GM12878 (cell line): ENCODE results near the gene KRT73. TPM values are rescaled to one million over a fixed set of nuclear protein-coding genes. Genes with fewer than 3 reads are reported as not detected.

Experiments
- ATAC-seq: fragments of 200-7000 bp; cut with Tn5 transposase; 3 replicates; pipeline ENCODE4 v1.9.1; 2020; ENCODE audit warnings: mild to moderate bottlenecking, moderate library complexity
- BruUV-seq: library from RNA; stranded (reverse); fragments of 400-500 nt; replicated peaks from 2 replicates; lab custom pipeline; 2021; lab: Mats Ljungman, UMichigan
- CTCF ChIA-PET: fragments of 300-600 bp; sonication (Branson Sonifier 250); formaldehyde crosslinking; extraction: SDS; loops from one replicate; lab custom pipeline; 2021; ENCODE audit warnings: inconsistent platforms; lab: Yijun Ruan, JAX
- POLR2A ChIA-PET: fragments of 350-600 bp; formaldehyde crosslinking; extraction: SDS; loops from one replicate; lab custom pipeline; 2021; ENCODE audit warnings: inconsistent platforms; lab: Charles Lee
- RAD21 ChIA-PET: fragments of 300-600 bp; sonication (Branson Sonifier 250); formaldehyde crosslinking; loops from one replicate; lab custom pipeline; 2023; ENCODE audit warnings: antibody characterized with exemption; ENCODE audit not compliant: unreplicated experiment; lab: Charles Lee
- SMC1A ChIA-PET: fragments of 300-600 bp; sonication (Branson Sonifier 250); formaldehyde crosslinking; loops from one replicate; lab custom pipeline; 2023; ENCODE audit not compliant: unreplicated experiment, uncharacterized antibody; lab: Charles Lee
- DNase-seq: peaks from one replicate; pipeline ENCODE4 v3.0.0-alpha.2; 2011; ENCODE audit warnings: low read depth, low spot score
- FAIRE-seq: peaks from 3 replicates; lab custom pipeline; 2011; peaks lifted over from hg19 to GRCh38; lab: Jason Lieb, UNC
- H2AFZ ChIP-seq: 2 replicates; pipeline ENCODE4 v1.6.0; 2011; ENCODE audit warnings: low read depth, low read length, control low read depth; ENCODE audit not compliant: control insufficient read depth
- H3K27ac ChIP-seq: 2 replicates; pipeline ENCODE4 v1.5.1; 2011; ENCODE audit warnings: control low read depth; ENCODE audit not compliant: control insufficient read depth, insufficient read depth
- H3K27me3 ChIP-seq, 2 experiments: replicated peaks in 1 of 2; 2 replicates each; pipeline versions ENCODE4 v1.6.0 to v1.6.1; 2011; ENCODE audit warnings: low read length in 1 of 2; ENCODE audit not compliant: control insufficient read depth in 2 of 2, insufficient read depth in 2 of 2
- H3K36me3 ChIP-seq, 2 experiments: 2 replicates each; pipeline ENCODE4 v1.5.1; 2011; ENCODE audit warnings: low read length in 1 of 2; ENCODE audit not compliant: control insufficient read depth in 2 of 2, insufficient read depth in 2 of 2
- H3K4me1 ChIP-seq: 2 replicates; pipeline ENCODE4 v1.6.1; 2011; ENCODE audit warnings: mild to moderate bottlenecking, low read length, moderate library complexity, mixed read lengths; ENCODE audit not compliant: control insufficient read depth, insufficient read depth
- H3K4me2 ChIP-seq: 2 replicates; pipeline ENCODE4 v1.6.0; 2011; ENCODE audit warnings: control low read depth; ENCODE audit not compliant: control insufficient read depth, insufficient read depth
- H3K4me3 ChIP-seq: fragments of 200-600 bp; sonication (generic); 2 replicates; pipeline ENCODE4 v1.5.1; 2016
- H3K79me2 ChIP-seq: 2 replicates; pipeline ENCODE4 v1.6.0; 2011; ENCODE audit warnings: low read length; ENCODE audit not compliant: control insufficient read depth, insufficient read depth
- H3K9ac ChIP-seq: 2 replicates; pipeline ENCODE4 v1.8.0; 2011; ENCODE audit warnings: low read length, control low read depth, mixed read lengths; ENCODE audit not compliant: control insufficient read depth, insufficient read depth
- H3K9me3 ChIP-seq: replicated peaks from 3 replicates; pipeline ENCODE4 v1.5.1; 2011; ENCODE audit warnings: mild to moderate bottlenecking, low read length; ENCODE audit not compliant: control insufficient read depth, insufficient read depth
- H4K20me1 ChIP-seq: 2 replicates; pipeline ENCODE4 v1.6.0; 2011; ENCODE audit not compliant: control insufficient read depth, insufficient read depth
- ATF7 ChIP-seq: fragments of 450-650 bp; IDR thresholded peaks from 2 replicates; pipeline ENCODE4 v1.6.1; 2016; ENCODE audit warnings: low read depth, mild to moderate bottlenecking
- BCL11A ChIP-seq: IDR thresholded peaks from 2 replicates; pipeline ENCODE4 v1.6.1; 2011; ENCODE audit warnings: low read depth, low read length
- BMI1 ChIP-seq: fragments of 450-650 bp; IDR thresholded peaks from 2 replicates; pipeline ENCODE4 v1.6.1; 2016; ENCODE audit warnings: mild to moderate bottlenecking, moderate library complexity, borderline replicate concordance
- DPF2 ChIP-seq: fragments of 450-650 bp; IDR thresholded peaks from 2 replicates; pipeline ENCODE4 v1.6.1; 2017; ENCODE audit warnings: mild to moderate bottlenecking
- EGR1 ChIP-seq, 2 experiments: IDR thresholded peaks; 1 replicate in 1 of 2; 2 replicates in 1 of 2; pipeline ENCODE4 v1.6.1; 2011 to 2012; ENCODE audit warnings: low read depth in 2 of 2, low read length in 2 of 2, borderline replicate concordance in 1 of 2, mild to moderate bottlenecking in 1 of 2, moderate library complexity in 1 of 2
- ETV6 ChIP-seq, 2 experiments: fragments of 450-650 bp in 1 of 2; IDR thresholded peaks in 1 of 2; conservative IDR thresholded peaks in 1 of 2; 2 replicates each; pipeline ENCODE4 v1.6.1; 2014; ENCODE audit warnings: antibody characterized with exemption in 1 of 2, borderline replicate concordance in 1 of 2, low read depth in 1 of 2, mild to moderate bottlenecking in 1 of 2, moderate library complexity in 1 of 2
- EZH2 ChIP-seq: IDR thresholded peaks from 2 replicates; pipeline ENCODE4 v1.6.1; 2012; ENCODE audit warnings: low read depth, mild to moderate bottlenecking, control low read depth, inconsistent platforms, low read length, borderline replicate concordance; ENCODE audit not compliant: control insufficient read depth
- MXI1 ChIP-seq: fragments of 150-350 bp; IDR thresholded peaks from 2 replicates; pipeline ENCODE4 v1.6.1; 2011; ENCODE audit warnings: low read depth, mild to moderate bottlenecking, inconsistent platforms, low read length, improper control_type of control experiment
- MYB ChIP-seq: fragments of 150-350 bp; IDR thresholded peaks from 2 replicates; pipeline ENCODE4 v1.6.1; 2014; ENCODE audit warnings: mild to moderate bottlenecking, low read depth, low read length, borderline replicate concordance
- NRF1 ChIP-seq: conservative IDR thresholded peaks from 2 replicates; pipeline ENCODE4 v1.6.1; 2011; ENCODE audit warnings: mild to moderate bottlenecking, low read depth, low read length, improper control_type of control experiment
- RB1 ChIP-seq: fragments of 450-650 bp; formaldehyde crosslinking; IDR thresholded peaks from 2 replicates; pipeline ENCODE4 v1.6.1; 2017; ENCODE audit warnings: mild to moderate bottlenecking, borderline replicate concordance
- SMARCA5 ChIP-seq: fragments of 450-650 bp; IDR thresholded peaks from 2 replicates; pipeline ENCODE4 v1.6.1; 2017; ENCODE audit warnings: mild to moderate bottlenecking
- STAT1 ChIP-seq: fragments of 450-650 bp; conservative IDR thresholded peaks from 2 replicates; pipeline ENCODE4 v1.6.1; 2014; ENCODE audit warnings: antibody characterized with exemption, mild to moderate bottlenecking
- TCF7 ChIP-seq: IDR thresholded peaks from 2 replicates; pipeline ENCODE4 v1.6.1; 2014; ENCODE audit warnings: antibody characterized with exemption, borderline replicate concordance
- ZNF622 ChIP-seq: fragments of 450-650 bp; IDR thresholded peaks from 2 replicates; pipeline ENCODE4 v1.6.1; 2017; ENCODE audit warnings: mild to moderate bottlenecking, inconsistent platforms
- WGBS: methylation state at CpG from one replicate; pipeline ENCODE4 v1.1.6; 2016; ENCODE audit warnings: low lambda C conversion rate; ENCODE audit not compliant: insufficient replicate concordance, insufficient coverage; ENCODE audit errors: missing lambda C conversion rate; 5-methylcytosine and 5-hydroxymethylcytosine counted together
- in situ Hi-C: fragments of 300-500 bp; cut with MboI; formaldehyde crosslinking; loops from 9 replicates; pipeline ENCODE4 v1.14.3; 2018; ENCODE audit warnings: mixed read lengths
- intact Hi-C: fragments of 100-400 bp; cut with micrococcal nuclease; formaldehyde crosslinking; loops from one replicate; pipeline ENCODE4 v1.14.2; 2022; ENCODE audit not compliant: unreplicated experiment
- polyA plus RNA-seq, 11 experiments: library from polyadenylated mRNA; depleted of rRNA in 4 of 11; unstranded in 6 of 11; stranded (reverse) in 5 of 11; fragments of >200 nt; fragmentation: Nextera tagmentation in 4 of 11; fragmentation: Illumina TruSeq in 1 of 11; extraction: Ambion mirVana in 4 of 11; extraction: Trizol in 1 of 11; gene quantifications; 1 replicate in 1 of 11; 2 replicates in 10 of 11; pipeline versions ENCODE4 v1.2.1 to v1.2.3, GENCODE V29; 2011 to 2016; ENCODE audit warnings: inconsistent platforms in 2 of 11, missing spikeins in 2 of 11, low read depth in 1 of 11
- total RNA-seq, 4 experiments: library from RNA; depleted of rRNA in 3 of 4; stranded (reverse); fragments of >200 nt in 3 of 4; fragmentation: Illumina TruSeq in 1 of 4; extraction: Trizol in 1 of 4; gene quantifications; 2 replicates each; pipeline versions ENCODE4 v1.2.1 to v1.2.3, GENCODE V29; 2013 to 2021
- TF ChIP-seq, protein P1 (sequence below): fragments of 450-650 bp; IDR thresholded peaks from 2 replicates; pipeline ENCODE4 v1.6.1; 2017; ENCODE audit warnings: mild to moderate bottlenecking, low read depth, inconsistent platforms; ENCODE audit not compliant: poor library complexity, severe bottlenecking

KRT73 gene
- total and polyA plus RNA-seq, 10 of the 15 experiments (the other 5 are each of a cell fraction or from before 2014, with no cell fraction given): not detected

DNA sequence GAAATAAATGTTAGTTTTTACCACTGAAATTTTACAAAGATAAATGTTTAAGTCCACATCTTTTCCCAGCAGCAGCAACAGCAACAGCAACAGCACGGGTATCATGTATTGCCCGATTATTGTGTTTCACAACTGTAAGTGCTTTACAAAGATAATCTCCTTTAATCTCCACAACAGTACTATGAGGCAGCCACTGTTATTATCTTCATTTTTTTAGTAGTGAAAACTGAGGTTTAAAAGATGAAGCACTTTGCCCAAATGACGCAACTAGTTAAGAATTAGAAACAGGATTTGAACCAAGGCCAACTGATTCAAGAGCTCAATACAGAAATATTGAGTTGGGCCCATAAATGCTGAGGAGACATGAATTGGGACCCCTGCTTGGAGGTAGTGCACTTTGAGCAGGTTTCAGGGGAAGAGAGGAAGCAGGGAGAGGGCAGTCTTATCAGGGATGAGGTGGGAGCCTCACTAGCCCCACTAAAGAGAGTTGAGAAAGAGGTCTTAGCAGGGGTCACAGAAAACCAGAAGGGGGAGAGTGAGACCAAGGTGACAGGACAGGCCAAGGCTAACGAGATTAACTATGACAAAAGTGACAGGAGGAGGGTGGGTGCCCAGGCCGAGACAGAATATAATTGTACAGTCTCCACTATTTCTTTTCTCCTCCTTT, 18.4 kb upstream of the KRT73 start:
- TF ChIP-seq MXI1 (no peak), BCL11A (no peak), RB1 (no peak), DPF2 (no peak), EZH2 (no peak), SMARCA5 (no peak), MYB (no peak)
- Histone ChIP-seq H3K79me2 (no peaks in the 10 kb centered on the region), H3K4me1 (no peaks in the 10 kb centered on the region), H3K9ac (no peak overlapping the region), H2AFZ (no peak overlapping the region), H4K20me1 (no peaks in the 10 kb centered on the region), H3K27ac (no peak overlapping the region), H3K4me3 (no peak overlapping the region), H3K4me2 (no peak overlapping the region), H3K27me3 (peaks cover 3 to 4% of the 10 kb centered on the region in 2 experiments; a peak in 2 of 4 replicates), H3K36me3 (no peaks in the 10 kb centered on the region), H3K9me3 (no peaks in the 10 kb centered on the region)
- no peak for ATAC-seq
- RAD21 ChIA-PET: no interaction called here
- intact Hi-C loops (no loop called here), in situ Hi-C loops (no loop called here)
- no TSS peak for BruUV-seq
- 30% methylated on average over 5 of the region's 5 CpGs for WGBS
- POLR2A ChIA-PET: no interaction called here
- CTCF ChIA-PET: no interaction called here
- no peak for DNase-seq
- FAIRE-seq: no peak
- SMC1A ChIA-PET: no interaction called here

DNA sequence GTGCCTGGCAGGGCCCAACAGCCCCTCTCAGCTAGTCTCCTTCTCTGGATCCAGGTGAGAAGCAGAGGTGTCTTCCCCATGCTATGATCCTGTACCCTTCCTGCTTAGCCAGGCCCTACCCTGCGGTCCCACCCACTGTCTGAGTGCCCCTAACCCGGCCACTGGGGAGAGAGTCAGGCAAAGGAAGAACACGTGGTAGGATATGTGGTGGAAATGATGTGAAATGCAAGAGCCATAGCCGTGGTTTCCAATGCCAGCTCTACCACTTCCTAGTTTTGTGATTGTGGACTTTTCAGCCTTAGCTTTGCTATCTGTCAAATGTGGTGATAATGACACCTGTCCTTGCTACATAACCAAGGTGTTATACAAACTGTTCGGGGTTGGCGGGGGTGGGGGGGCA, 17.8 kb upstream of the KRT73 start:
- no TSS peak for BruUV-seq
- FAIRE-seq (no peak), ATAC-seq (no peak), DNase-seq (no peak)
- POLR2A ChIA-PET: no interaction called here
- Histone ChIP-seq H3K27ac (no peak overlapping the region), H3K9me3 (no peaks in the 10 kb centered on the region), H4K20me1 (no peaks in the 10 kb centered on the region), H3K27me3 (peaks cover 3 to 4% of the 10 kb centered on the region in 2 experiments; a peak in 3 of 4 replicates), H3K36me3 (no peaks in the 10 kb centered on the region), H3K4me3 (no peak overlapping the region), H3K4me1 (no peaks in the 10 kb centered on the region), H3K9ac (no peak overlapping the region), H3K79me2 (no peaks in the 10 kb centered on the region), H3K4me2 (no peak overlapping the region), H2AFZ (no peak overlapping the region)
- SMC1A ChIA-PET: interaction anchor here (0.7 kb wide), 1 partner anchor 55 kb away, joined by 3 read pairs; no protein-coding TSS in a partner anchor
- no peak for TF ChIP-seq EGR1 (IDR thresholded peaks at IDR 0.05; ENCODE audit: borderline replicate concordance in 1 of 2, low read depth in 2 of 2, low read length in 2 of 2)
- TF ChIP-seq ZNF622: no peak
- no peak for TF ChIP-seq TCF7
- TF ChIP-seq BMI1: no peak
- no peak for TF ChIP-seq NRF1
- TF ChIP-seq, protein P1, sequence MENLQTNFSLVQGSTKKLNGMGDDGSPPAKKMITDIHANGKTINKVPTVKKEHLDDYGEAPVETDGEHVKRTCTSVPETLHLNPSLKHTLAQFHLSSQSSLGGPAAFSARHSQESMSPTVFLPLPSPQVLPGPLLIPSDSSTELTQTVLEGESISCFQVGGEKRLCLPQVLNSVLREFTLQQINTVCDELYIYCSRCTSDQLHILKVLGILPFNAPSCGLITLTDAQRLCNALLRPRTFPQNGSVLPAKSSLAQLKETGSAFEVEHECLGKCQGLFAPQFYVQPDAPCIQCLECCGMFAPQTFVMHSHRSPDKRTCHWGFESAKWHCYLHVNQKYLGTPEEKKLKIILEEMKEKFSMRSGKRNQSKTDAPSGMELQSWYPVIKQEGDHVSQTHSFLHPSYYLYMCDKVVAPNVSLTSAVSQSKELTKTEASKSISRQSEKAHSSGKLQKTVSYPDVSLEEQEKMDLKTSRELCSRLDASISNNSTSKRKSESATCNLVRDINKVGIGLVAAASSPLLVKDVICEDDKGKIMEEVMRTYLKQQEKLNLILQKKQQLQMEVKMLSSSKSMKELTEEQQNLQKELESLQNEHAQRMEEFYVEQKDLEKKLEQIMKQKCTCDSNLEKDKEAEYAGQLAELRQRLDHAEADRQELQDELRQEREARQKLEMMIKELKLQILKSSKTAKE: no peak
- TF ChIP-seq STAT1: no peak
- no peak for TF ChIP-seq ATF7
- TF ChIP-seq ETV6 (conservative IDR thresholded peaks at IDR 0.05 in 1 of 2, IDR thresholded peaks at IDR 0.05 in 1 of 2; ENCODE audit: borderline replicate concordance in 1 of 2, low read depth in 1 of 2): no peak
- in situ Hi-C loops (no loop called here), intact Hi-C loops (no loop called here)
- CTCF ChIA-PET: no interaction called here
- 11% methylated on average over 6 of the region's 6 CpGs for WGBS
- RAD21 ChIA-PET: no interaction called here
